GM18907 (cell line): Measurements from ENCODE around the gene RASSF5.
A peak's percentile ranks its signal among the peaks of the same experiment; 100 is the strongest.
"Not testable (repeated sequence)": the region's sequence is repeated elsewhere in the genome, so short reads cannot be mapped to it uniquely, and the experiment has no call there.

Experiments used
- ATAC-seq: cut with Tn5 transposase; IDR thresholded peaks from one replicate; pipeline ENCODE4 v1.9.1; 2021; ENCODE audit warnings: mild to moderate bottlenecking, moderate library complexity; ENCODE audit not compliant: unreplicated experiment

RASSF5 gene

DNA sequence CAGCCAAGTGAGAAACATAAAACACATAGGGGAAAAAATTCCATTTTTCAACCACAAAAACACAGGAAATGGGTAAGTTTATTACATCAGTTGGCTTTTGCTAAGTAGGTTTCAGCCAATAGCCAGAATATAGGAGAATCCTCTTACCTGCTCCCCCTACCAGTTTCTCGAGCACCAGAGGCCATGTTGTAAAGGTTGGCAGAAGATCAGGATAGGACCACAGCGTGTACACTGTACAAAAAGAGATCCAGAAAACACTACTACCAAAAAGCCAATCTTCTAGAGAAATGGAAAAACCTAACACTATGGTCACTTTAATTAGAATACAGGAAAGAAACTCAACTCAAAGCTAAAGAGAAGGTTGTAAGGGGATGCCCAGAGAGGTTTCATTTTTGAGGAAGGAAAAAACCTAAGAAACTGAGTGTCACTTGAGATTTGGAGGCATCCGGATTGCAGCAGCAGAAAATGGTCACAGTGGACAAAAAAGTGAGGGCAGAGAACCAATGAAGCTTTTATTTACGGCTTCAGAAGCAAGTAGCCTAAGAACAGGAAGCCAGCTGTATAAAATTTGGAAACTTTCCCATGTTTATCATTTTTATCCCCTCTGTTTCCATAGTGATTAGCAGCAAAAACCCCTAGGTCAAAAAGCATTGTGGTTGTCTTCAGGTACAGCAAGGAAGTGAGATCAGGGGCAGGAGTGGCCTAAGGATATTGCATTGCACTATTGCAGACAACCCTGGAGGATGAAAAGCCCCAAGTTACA, 102.1 kb downstream of the RASSF5 start:
- ATAC-seq, result peak; percentile 30

- ATAC-seq, result peak; percentile 83
Observed at GRCh38 chr1:206612129-206612876, 105.0 kb downstream of the RASSF5 start, which contains the start of gene EIF2D. EIF2D (minus strand) TSS chr1:206612465; CDS start chr1:206612342, 123 bp downstream.

DNA sequence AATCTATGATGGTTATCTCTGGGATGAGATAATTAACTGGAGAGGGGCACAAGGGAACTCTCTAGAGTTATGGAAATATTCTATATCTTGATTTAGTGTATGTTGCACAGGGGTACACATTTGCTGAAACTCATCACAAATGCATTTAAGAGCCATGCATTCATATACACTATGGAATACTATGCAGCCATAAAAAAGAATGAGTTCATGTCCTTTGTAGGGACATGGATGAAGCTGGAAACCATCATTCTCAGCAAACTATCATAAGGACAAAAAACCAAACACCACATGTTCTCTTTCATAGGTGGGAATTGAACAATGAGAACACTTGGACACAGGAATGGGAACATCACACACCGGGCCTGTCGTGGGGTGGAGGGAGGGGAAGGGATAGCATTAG, 119.1 kb downstream of the RASSF5 start:
- ATAC-seq, result not testable (repeated sequence)

DNA sequence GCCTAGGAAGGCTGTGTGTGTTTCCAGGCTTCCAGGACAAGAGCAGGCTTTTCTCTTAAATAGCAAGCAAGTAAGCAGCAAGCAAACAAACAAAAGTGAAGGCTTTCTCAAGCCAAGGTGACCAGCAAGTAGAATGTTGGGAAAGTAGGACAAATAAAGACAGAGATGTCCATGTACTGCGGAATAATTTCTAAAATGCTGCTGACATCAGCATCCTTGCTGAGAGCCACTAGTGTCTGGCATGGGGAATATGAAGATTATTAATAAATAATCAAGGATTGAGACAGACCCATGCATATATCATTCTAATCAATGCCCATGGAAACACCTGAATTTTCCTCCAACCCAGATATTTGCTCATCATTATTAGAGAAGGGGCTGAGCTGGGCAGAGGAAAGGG, 121.6 kb downstream of the RASSF5 start:
- no peak for ATAC-seq

- ATAC-seq, result peak; percentile 31
Observed at GRCh38 chr1:206631085-206631509, 123.8 kb downstream of the RASSF5 start.

- ATAC-seq, result no peak
Observed at GRCh38 chr1:206633708-206634121, 126.4 kb downstream of the RASSF5 start.

GRCh38 chr1:206634365-206635079, 127.2 kb downstream of the RASSF5 start:
- no peak for ATAC-seq

GRCh38 chr1:206635080-206635977, 128.0 kb downstream of the RASSF5 start, which contains the start of gene DYRK3:
DYRK3 (plus strand) TSS chr1:206635536; CDS start chr1:206635704, 168 bp downstream.
- peak; percentile 88 for ATAC-seq

DNA sequence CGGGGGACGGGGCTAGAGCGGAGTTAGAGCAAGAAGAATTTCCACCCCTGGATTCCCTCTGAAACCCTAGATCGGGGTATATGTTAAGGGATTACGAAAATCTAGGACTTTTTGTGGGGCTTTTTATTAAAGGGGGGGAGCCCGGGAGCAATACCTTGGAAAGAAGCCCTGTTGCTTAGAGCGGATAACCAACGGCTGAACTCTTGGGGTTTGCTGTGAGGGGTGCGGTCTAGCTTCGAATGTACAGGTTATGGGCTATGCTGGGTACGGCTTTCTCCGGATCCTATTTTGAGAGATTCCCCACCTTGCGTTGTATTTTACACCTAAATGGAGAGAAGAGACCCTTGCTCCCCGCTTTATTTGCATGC, 128.6 kb downstream of the RASSF5 start:
- peak; percentile 10 for ATAC-seq

GRCh38 chr1:206636671-206637070, 129.3 kb downstream of the RASSF5 start:
- ATAC-seq, result no peak

DNA sequence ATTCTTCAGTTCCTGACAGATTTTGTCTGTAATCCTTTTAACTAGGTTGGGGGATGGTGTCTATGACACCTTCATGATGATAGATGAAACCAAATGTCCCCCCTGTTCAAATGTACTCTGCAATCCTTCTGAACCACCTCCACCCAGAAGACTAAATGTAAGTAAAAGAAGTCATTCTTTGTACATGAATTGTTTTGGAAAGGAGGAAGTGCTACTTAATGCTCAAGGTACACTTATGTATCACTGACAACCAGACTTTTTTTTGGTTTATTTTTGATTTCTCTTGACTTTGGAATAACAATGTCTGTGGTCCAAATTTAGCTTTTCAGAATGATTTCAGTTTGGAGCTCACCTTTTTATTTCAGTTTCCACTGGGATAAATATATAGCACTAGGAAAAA, 130.3 kb downstream of the RASSF5 start:
- no peak for ATAC-seq
